HG03175 (cell line): ENCODE data around the gene COL15A1.

Experiments
- ATAC-seq: cut with Tn5 transposase; IDR thresholded peaks from one replicate; pipeline ENCODE4 v1.9.1; 2021; ENCODE audit warnings: mild to moderate bottlenecking, moderate library complexity; ENCODE audit not compliant: unreplicated experiment

COL15A1 gene

DNA sequence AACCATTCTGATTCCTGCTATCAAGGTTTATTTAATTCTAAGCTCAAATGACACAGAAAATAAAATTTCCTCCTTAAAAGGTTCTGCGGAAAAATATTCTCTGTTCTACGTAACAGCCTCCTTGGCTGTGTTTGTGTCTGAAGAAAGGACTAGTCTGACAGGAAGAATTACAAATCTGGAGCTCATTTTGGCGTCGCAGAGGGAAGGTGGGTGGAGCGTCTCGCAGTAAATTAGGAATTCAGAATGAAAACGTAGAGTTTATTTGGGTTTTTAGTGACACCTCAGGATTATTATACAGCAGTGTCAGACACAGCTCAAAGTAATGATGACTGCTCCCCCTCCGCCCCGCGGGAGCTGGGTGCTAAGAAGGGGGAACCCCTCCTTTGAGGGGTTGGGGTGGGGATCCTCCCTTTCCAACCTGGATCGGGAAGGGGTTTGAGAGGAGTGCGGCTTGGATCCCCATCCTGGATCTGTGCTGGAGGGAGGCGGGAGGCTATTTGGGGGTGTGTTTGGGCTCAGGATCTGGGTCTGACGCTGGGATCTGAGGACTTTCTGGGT, 160.3 kb downstream of the COL15A1 start:
- ATAC-seq = no peak

GRCh38 chr9:99104459-99105151, 160.9 kb downstream of the COL15A1 start, which contains the start of gene TGFBR1:
Gene TGFBR1 (plus strand): TSS chr9:99105113. CDS start chr9:99105206, 93 bp downstream.
- ATAC-seq = peak; percentile 93

DNA sequence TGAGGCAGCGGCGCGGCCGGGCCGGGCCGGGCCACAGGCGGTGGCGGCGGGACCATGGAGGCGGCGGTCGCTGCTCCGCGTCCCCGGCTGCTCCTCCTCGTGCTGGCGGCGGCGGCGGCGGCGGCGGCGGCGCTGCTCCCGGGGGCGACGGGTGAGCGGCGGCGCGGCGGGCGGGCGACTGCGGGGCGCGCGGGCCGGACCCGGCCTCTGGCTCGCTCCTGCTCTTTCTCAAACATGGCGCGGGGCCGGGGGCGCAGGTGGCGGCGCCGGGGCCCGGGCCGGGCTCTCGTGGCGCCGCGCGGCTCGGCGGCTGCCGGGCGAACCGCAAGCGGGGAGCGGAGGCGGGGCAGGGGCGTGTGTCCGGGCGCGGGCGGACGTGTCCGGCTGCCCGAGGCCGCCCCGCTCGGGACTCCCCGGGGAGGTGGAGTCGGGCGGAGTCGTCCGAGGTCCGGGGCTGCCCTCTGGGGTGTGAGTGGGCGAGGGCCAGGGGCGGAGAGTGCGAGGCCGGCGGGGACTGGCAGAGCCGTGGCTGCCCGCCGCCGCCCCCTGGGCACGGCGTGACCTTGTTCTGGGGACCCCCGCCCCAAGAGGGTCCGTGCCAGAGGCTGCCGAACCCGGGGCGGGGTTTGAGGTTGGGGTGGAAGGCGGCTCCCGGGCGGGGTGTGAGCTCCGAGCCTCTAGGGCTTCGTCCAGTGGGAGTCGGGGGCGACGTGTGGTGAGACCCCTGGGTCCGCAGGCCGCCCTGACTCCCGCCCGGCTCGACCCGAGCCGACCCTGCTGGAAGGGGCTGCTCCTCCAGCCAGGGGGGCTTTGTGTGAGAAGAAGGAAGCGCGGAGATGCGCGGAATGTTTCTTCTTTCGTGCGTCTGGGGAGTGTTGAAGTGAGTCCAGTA, 161.7 kb downstream of the COL15A1 start:
- ATAC-seq = peak; percentile 49

- ATAC-seq = no peak
Measured at GRCh38 chr9:99106044-99106375, 162.3 kb downstream of the COL15A1 start.

- ATAC-seq = no peak
Measured at GRCh38 chr9:99107421-99107820, 163.7 kb downstream of the COL15A1 start.

- ATAC-seq = no peak
Measured at GRCh38 chr9:99108131-99108530, 164.4 kb downstream of the COL15A1 start.

DNA sequence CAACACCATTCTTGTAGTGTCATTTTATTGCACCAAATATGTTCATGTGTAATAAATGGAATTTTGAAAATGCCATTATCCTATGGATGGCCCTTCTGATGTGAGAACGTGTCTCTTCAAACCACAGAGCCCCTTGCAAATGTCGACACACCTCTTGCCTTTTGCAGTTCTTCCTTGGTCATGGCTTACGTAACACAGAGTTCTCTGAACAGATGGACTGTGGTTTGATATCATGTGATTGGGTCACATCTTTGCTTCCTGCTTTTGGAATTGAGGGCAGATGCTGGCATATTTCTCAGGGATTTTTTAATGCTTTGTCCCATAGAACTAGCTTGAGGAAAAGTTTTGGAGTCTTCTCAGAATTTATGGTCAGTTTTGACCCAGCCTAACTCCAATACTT, 165.8 kb downstream of the COL15A1 start:
- no peak for ATAC-seq

- no peak for ATAC-seq
Measured at GRCh38 chr9:99112750-99113413, 169.2 kb downstream of the COL15A1 start.

- no peak for ATAC-seq
Measured at GRCh38 chr9:99113414-99114048, 169.8 kb downstream of the COL15A1 start.

- no peak for ATAC-seq
Measured at GRCh38 chr9:99114049-99114440, 170.3 kb downstream of the COL15A1 start.

GRCh38 chr9:99114846-99115500, 171.3 kb downstream of the COL15A1 start:
- ATAC-seq = no peak

DNA sequence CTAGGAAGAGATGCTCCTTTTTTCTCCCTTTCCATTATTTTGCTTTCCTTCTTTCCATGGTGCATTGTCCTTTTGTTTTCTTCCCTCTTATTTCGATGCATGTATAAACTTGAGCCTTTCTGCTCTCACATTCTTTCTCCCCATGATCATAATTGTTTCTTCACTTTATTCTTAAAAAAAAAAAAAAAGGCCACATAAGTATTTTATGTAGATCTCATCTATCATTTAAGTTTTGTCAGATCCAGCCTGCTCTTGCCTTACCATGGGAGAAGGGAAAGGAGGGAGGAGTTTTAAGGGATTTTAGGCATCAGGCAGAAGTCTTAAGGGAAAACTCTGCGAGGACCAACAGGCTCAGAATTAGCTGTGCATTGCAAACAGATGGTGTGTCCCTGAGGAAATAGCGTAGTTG, 172.3 kb downstream of the COL15A1 start:
- no peak for ATAC-seq

GRCh38 chr9:99118782-99119466, 175.2 kb downstream of the COL15A1 start:
- peak; percentile 99 for ATAC-seq

DNA sequence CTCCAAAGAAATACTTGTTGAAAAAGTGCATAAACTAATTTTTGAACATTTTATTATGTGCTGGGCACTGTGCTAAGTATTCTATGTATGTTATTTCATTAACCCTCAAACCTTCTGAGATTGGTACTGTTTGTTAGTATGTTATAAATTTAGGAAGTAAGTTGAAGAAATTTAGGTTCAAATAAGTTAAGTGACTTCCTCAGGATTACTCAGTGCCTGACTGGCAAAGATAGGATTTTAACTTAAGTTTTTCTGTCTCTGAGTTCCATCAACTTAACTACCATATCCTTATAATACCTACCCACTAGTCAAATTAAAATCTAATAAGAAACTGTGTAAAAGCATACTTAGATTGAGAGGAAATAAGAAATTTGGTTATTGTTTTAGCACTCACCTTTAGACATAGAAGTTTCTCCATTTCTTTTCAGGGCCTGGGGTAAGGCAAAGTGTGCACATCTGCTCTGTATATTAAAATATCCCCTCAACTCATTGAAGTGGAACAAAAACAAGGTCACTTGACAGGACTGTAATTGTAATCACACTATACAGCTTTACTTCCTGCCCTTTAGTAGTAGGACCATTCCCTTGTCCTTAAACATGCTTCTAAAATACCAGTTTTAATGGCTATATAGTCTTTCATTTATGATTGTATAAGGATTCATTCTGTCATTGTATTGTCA, 176.4 kb downstream of the COL15A1 start:
- ATAC-seq = no peak
